ENCODE results near the gene SLC4A1.

SLC4A1 gene

GRCh38 chr17:44222112-44222869 is 45.6 kb downstream of the SLC4A1 start:
- Histone ChIP-seq H4K20me1 (peaks cover 10% of the 10 kb centered on the region), H3K27ac (peak overlapping the region; percentile 99), H3K4me3 (peak overlapping the region; percentile 95), H3K9me3 (no peaks in the 10 kb centered on the region), H3K27me3 (no peaks in the 10 kb centered on the region), H3K4me2 (peak overlapping the region; percentile 93), H3K9ac (peak overlapping the region; percentile 99), H3K36me3 (peaks cover under 1% of the 10 kb centered on the region; the same call in 1 of the 2 replicates), H3K4me1 (peaks cover 15% of the 10 kb centered on the region)
- no peak for TF ChIP-seq Cebpa-rat (IDR thresholded peaks at IDR 0.05)

GRCh38 chr17:44221862-44222111 is 46.1 kb downstream of the SLC4A1 start:
- H3K9me3 ChIP-seq, result no peaks in the 10 kb centered on the region
- peaks cover 15% of the 10 kb centered on the region for H4K20me1 ChIP-seq
- peaks cover 20% of the 10 kb centered on the region for H3K4me1 ChIP-seq
- H3K4me3 ChIP-seq, result peak overlapping the region; percentile 95
- H3K9ac ChIP-seq, result peak overlapping the region; percentile 99
- H3K4me2 ChIP-seq, result peak overlapping the region; percentile 93
- H3K27ac ChIP-seq, result peak overlapping the region; percentile 99
- TF ChIP-seq Cebpa-rat (IDR thresholded peaks at IDR 0.05), result no peak
- H3K36me3 ChIP-seq, result peaks cover 5% of the 10 kb centered on the region
- H3K27me3 ChIP-seq, result no peaks in the 10 kb centered on the region

- no peaks in the 10 kb centered on the region for H3K9me3 ChIP-seq
- H3K36me3 ChIP-seq, result peaks cover 10% of the 10 kb centered on the region
- H3K27ac ChIP-seq, result peak overlapping the region; percentile 99
- H3K4me1 ChIP-seq, result peaks cover 25% of the 10 kb centered on the region
- peak overlapping the region; percentile 99 for H3K9ac ChIP-seq
- TF ChIP-seq Cebpa-rat (IDR thresholded peaks at IDR 0.05), result no peak
- peak overlapping the region; percentile 95 for H3K4me3 ChIP-seq
- H3K4me2 ChIP-seq, result peak overlapping the region; percentile 93
- H4K20me1 ChIP-seq, result peaks cover 20% of the 10 kb centered on the region
- no peaks in the 10 kb centered on the region for H3K27me3 ChIP-seq
These were observed 46.7 kb downstream of the SLC4A1 start for GRCh38 chr17:44221084-44221861.

- Histone ChIP-seq H3K9ac (peak overlapping the region; percentile 99), H3K4me1 (peaks cover 34% of the 10 kb centered on the region), H4K20me1 (peaks cover 28% of the 10 kb centered on the region), H3K36me3 (peaks cover 19% of the 10 kb centered on the region), H3K27me3 (no peaks in the 10 kb centered on the region), H3K4me2 (peak overlapping the region; percentile 93), H3K9me3 (no peaks in the 10 kb centered on the region), H3K27ac (peak overlapping the region; percentile 99), H3K4me3 (peak overlapping the region; percentile 95)
- no peak for TF ChIP-seq Cebpa-rat (IDR thresholded peaks at IDR 0.05)
These were observed 47.5 kb downstream of the SLC4A1 start for GRCh38 chr17:44220213-44221083.

- peak within 1 kb of the TSS; percentile 93 for H3K4me2 ChIP-seq
- H3K27ac ChIP-seq, result peak within 1 kb of the TSS; percentile 99
- H3K9me3 ChIP-seq, result no peaks in the 10 kb centered on the region
- peaks cover 36% of the 10 kb centered on the region for H4K20me1 ChIP-seq
- H3K4me3 ChIP-seq, result peak within 1 kb of the TSS; percentile 95
- no peak for TF ChIP-seq Cebpa-rat (IDR thresholded peaks at IDR 0.05)
- peak within 1 kb of the TSS; percentile 99 for H3K9ac ChIP-seq
- peaks cover 26% of the 10 kb centered on the region for H3K36me3 ChIP-seq
- H3K4me1 ChIP-seq, result peaks cover 41% of the 10 kb centered on the region
- no peaks in the 10 kb centered on the region for H3K27me3 ChIP-seq
These were observed 48.2 kb downstream of the SLC4A1 start, which contains the start of gene UBTF for GRCh38 chr17:44219616-44220212. Gene UBTF, minus strand, starts transcription at chr17:44219675. Its CDS starts 1,446 bp downstream, at chr17:44218229.

- Histone ChIP-seq H3K27ac (peak overlapping the region; percentile 99), H3K9ac (peak overlapping the region; percentile 99), H3K9me3 (no peaks in the 10 kb centered on the region), H3K36me3 (peaks cover 31% of the 10 kb centered on the region), H3K4me3 (peak overlapping the region; percentile 95), H3K4me2 (peak overlapping the region; percentile 55), H3K27me3 (no peaks in the 10 kb centered on the region), H4K20me1 (peaks cover 41% of the 10 kb centered on the region), H3K4me1 (peaks cover 46% of the 10 kb centered on the region)
- no peak for TF ChIP-seq Cebpa-rat (IDR thresholded peaks at IDR 0.05)
These were observed 48.8 kb downstream of the SLC4A1 start for GRCh38 chr17:44219108-44219615.

- Histone ChIP-seq H3K4me2 (peak overlapping the region; percentile 92), H4K20me1 (peaks cover 48% of the 10 kb centered on the region), H3K36me3 (peaks cover 38% of the 10 kb centered on the region), H3K9ac (peak overlapping the region; percentile 99), H3K27ac (peak overlapping the region; percentile 99), H3K4me3 (peak overlapping the region; percentile 95), H3K27me3 (no peaks in the 10 kb centered on the region), H3K9me3 (no peaks in the 10 kb centered on the region), H3K4me1 (peaks cover 53% of the 10 kb centered on the region)
- no peak for TF ChIP-seq Cebpa-rat (IDR thresholded peaks at IDR 0.05)
These were observed 49.4 kb downstream of the SLC4A1 start for GRCh38 chr17:44218344-44219107.

- Histone ChIP-seq H3K27me3 (no peaks in the 10 kb centered on the region), H3K36me3 (peaks cover 45% of the 10 kb centered on the region), H4K20me1 (peaks cover 54% of the 10 kb centered on the region), H3K4me1 (peaks cover 59% of the 10 kb centered on the region), H3K9ac (peak overlapping the region; percentile 99), H3K9me3 (no peaks in the 10 kb centered on the region), H3K4me2 (peak overlapping the region; percentile 92), H3K27ac (peak overlapping the region; percentile 99), H3K4me3 (peak overlapping the region; percentile 95)
- no peak for TF ChIP-seq Cebpa-rat (IDR thresholded peaks at IDR 0.05)
These were observed 50.1 kb downstream of the SLC4A1 start for GRCh38 chr17:44217738-44218343.

Data from BLaER1 (cell line).